PC-9 (cell line): Measurements from ENCODE around the gene TAB3.

Experiments
- CTCF ChIP-seq: fragments of 200-600 bp; sonication (generic); conservative IDR thresholded peaks from 2 replicates; pipeline ENCODE4 v1.6.1; 2017; ENCODE audit warnings: mixed run types, antibody characterized with exemption, mild to moderate bottlenecking, moderate library complexity
- EZH2 ChIP-seq: fragments of 200-600 bp; sonication (generic); IDR thresholded peaks from 2 replicates; pipeline ENCODE4 v1.8.0; 2017; ENCODE audit warnings: antibody characterized with exemption, low read depth

DNA sequence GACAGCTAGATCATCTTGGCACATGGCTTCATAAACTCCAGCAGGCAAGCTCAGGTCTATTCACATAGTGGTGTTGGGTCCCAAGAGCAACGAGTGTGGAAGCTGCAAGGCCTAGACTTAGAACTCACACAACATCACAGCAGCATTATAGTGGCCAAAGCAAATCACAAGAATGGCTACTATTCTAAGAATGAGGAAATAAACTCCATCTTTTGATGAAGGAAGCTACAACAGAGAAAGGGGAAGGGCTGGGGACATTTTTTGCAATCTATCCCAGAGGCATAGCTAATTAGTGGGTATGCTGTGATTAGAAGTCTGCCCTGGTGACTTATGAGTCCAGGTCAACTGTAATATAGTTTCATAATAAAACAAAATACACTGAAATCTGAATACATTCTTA lies 42.9 kb upstream of the TAB3 start:
- no peak for TF ChIP-seq CTCF
- TF ChIP-seq EZH2: no peak
